Endothelial cell of umbilical vein (primary cell): ENCODE data around the gene BSPRY.

Source experiments
- CTCF ChIP-seq, 2 donors: IDR thresholded peaks; 1 replicate in 1 of 2; 2 replicates in 1 of 2; pipeline ENCODE4 v1.5.1; 2011; ENCODE audit warnings: low read length in 2 of 2, mild to moderate bottlenecking in 2 of 2, moderate library complexity in 2 of 2, control low read depth in 1 of 2, inconsistent platforms in 1 of 2, low read depth in 1 of 2; ENCODE audit not compliant: insufficient read depth in 1 of 2; ENCODE audit errors: extremely low read depth in 1 of 2
- JUN ChIP-seq: IDR thresholded peaks from 2 replicates; pipeline ENCODE4 v1.6.1; 2011; ENCODE audit warnings: borderline replicate concordance, low read depth; ENCODE audit not compliant: insufficient read length, insufficient read depth
- MYC ChIP-seq: IDR thresholded peaks from one replicate; pipeline ENCODE4 v1.6.1; 2011; ENCODE audit warnings: mild to moderate bottlenecking, low read depth, low read length
- POLR2A ChIP-seq: IDR thresholded peaks from 2 replicates; pipeline ENCODE4 v1.6.1; 2012; ENCODE audit warnings: low read depth, mild to moderate bottlenecking, control low read depth, low read length
- POLR2AphosphoS5 ChIP-seq: IDR thresholded peaks from 2 replicates; pipeline ENCODE4 v1.6.1; 2012; ENCODE audit warnings: low read depth, mild to moderate bottlenecking, control low read depth, low read length, moderate library complexity; ENCODE audit not compliant: insufficient read depth

GRCh38 chr9:113309204-113309813 is 40.0 kb upstream of the BSPRY start:
- TF ChIP-seq JUN (no peak), CTCF (IDR thresholded peaks at IDR 0.05; ENCODE audit: extremely low read depth in 1 of 2, insufficient read depth in 1 of 2, low read depth in 1 of 2, low read length in 2 of 2) (peak; percentile 41 to 53), POLR2A (no peak), MYC (no peak), POLR2AphosphoS5 (no peak)
